ENCODE data around the gene CORO1A.
"Not testable (repeated sequence)": the region's sequence is repeated elsewhere in the genome, so short reads cannot be mapped to it uniquely, and the experiment has no call there.

CORO1A gene

DNA sequence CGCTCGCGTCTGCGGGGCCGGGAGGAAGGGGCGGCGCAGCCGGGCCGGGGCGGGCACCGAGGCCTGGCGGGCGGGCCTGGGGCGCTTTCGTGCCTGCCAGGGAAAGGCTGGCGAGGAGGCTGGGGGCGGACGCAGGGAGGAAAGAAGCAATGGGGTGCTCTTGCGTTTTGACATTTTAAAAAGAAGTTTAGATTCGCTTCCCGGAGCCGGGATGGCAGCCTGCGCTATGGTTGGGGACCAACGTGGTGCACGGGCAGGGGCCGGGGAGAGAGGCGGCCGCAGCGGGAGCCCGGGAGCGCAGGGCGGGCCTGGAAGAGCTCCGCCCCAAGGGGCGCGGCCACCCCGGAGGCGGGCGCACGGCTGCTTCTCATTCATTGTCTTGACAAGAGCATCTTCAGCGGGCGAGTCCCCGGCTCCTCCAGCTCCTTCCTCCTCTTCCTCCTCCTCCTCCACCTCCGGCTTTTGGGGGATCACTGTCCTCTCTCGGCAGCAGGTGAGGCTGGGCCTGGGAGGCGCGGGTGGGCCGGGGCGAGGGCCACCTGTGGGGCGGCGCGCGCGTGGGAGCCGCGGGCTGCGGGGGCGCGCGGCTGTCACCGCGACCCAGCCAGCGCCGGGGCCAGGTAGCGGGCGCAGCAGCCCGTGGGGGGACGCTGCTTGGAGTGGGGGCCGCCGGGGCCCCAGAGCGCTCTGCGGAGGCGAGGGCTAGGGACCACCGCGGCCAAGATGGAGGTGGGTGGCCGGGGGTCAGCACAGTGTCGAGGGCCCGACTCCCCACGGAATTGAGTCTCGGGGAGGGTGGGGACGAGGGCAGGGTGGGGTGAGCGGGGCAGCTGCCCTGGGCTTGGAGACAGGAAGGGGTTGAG lies at the start of gene CORO1A:
CORO1A (plus strand) TSS at position 370 of the 863 bp plus-strand sequence. CDS start 1,608 bp downstream, outside the sequence.
- peak; percentile 19 for DNase-seq (ENCODE audit: low read depth)

DNA sequence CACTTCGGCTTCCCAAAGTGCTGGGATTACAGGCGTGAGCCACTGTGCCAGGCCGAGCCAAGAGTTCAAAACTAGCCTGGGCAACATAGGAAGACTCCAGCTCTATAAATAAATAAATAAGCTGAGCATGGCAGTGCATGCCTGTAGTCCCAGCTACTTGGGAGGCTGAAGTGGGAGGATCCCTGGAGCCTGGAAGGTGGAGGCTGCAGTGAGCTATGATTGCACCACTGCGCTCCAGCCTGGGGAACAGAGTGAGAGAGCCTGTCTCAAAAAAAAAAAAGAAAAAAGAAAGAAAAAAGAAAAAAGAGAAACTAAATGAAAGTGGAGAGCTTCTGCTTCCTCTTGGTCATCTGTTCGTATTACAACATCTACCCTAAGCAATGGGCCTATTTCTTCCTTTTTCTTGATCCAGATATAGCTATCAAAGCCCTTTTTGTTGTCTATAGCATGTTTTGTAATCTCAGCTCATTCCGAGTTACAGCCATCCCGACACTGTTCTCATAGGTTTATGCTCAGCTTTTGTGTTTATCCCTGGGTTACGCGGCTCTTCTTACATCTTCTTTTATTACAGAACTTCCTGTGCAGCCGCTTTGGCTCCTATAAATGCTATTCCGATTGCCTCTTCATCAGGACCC lies 46.3 kb upstream of the CORO1A start:
- no peak for DNase-seq (ENCODE audit: low read depth)

DNA sequence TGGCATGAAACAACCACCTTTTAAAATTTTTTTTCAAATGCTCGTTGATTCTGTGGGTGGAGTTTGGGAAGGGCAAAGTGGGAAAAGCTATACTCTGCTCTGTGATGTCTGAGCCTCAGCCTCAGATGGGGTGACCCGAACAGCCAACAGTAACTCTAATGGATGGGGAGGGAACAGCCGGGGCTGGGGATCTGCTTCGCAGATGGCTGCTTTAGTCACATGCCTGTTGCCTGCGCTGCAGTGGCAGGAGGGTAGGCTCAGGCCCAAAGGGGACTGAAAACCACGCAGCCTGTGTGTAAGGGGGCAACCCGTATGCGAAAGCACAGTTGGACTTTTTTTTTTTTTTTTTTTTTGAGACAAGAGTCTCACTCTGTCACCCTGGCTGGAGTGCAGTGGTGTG lies 45.5 kb upstream of the CORO1A start:
- DNase-seq (ENCODE audit: low read depth): no peak

DNA sequence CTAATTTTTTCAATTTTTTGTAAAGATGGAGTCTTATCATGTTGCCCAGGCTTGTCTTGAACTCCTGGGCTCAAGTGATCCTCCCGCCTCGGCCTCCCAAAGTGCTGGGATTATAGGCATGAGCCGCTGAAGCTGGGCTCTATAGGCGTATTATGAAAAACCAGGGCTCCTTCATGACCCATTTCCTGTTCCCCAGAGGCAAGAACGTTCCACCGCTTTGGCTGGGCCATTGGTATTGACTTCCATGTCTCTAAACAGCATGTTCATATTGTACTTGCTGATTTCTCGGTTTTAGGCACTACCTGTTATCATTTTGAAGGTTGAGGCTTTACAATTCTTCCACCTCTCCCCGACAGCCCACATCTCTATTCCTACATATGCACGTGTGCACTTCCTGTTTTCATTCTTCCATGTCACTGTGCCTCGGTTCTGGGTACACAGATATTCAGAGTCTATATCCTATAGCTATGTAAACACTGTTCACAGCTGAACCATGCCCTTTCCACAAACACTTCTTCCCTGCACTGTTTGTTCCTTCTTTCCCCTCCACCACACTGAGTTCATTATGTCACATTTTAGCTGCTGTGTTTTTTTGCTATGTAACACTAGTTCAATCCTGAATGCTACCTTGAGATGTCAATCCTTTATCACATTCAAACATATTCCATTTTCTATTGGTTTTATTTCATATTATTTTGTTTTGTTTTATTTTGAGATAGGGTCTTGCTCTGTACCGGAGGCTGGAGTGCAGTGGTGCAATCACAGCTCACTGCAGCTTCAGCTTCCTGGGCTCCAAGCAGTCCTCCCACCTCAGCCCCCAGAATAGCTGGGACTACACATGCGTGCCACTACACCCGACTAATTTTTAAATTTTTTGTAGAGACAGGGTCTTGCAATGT lies 43.6 kb upstream of the CORO1A start:
- no peak for DNase-seq (ENCODE audit: low read depth)

DNA sequence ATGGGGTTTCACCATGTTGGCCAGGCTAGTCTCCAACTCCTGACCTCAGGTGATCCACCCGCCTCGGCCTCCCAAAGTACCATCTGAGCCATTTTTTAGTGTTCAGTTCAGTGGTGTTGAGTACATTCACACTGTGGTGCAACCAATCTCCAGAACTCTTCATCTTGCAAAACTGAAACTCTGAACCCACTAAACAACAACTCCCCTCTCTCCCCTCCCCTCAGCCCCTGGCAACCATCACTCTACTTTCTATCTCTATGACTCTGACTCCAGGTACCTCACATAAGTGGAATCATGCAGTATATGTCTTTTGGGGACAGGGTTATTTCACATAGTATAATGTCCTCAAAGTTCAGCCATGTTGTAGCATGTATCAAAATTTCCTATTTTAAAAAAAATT lies 41.7 kb upstream of the CORO1A start:
- DNase-seq (ENCODE audit: low read depth): no peak

DNA sequence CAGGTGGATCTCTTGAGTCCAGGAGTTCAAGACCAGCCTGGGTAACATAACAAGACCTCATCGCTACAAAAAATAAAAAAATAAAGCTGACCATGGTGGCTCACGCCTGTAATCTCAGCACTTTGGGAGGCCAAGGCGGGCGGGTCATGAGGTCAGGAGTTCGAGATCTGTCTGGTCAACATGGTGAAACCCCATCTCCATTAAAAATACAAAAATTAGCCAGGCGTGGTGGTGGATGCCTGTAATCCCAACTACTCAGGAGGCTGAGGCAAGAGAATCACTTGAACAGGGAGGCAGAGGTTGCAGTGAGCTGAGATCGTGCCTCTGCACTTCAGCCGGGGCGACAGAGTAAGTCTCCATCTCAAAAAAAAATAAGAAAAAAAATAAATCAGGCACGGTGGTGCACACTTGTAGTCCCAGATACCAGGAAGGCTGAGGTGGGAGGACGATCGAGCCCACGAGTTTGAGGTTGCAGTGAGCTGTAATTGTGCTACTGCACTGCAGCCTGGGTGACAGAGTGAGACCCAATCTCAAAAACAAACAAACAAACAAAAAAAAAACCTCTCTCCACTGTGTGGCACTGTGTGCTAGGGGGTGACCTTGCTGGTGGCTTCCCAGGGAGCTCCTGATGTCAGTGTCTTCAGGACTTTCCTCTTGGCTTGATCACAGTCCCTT lies 40.6 kb upstream of the CORO1A start:
- DNase-seq (ENCODE audit: low read depth): no peak

DNA sequence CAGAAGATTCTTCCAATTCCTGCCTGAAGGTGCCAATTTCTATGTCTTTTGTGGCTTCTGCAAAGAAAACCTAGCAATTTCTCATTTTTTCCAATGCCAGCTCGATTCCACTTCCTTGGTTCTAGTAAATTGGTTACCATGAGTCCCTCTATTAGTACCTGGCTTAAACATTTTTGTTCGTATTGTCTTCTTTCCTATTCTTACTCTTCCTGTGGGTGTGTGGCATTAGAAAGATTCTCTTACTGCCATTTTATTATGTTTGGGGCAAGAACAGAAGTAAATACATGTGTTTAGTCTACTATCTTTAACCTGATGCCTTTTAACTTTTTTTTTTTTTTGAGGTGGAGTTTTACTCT lies 40.1 kb upstream of the CORO1A start:
- DNase-seq (ENCODE audit: low read depth): no peak

DNA sequence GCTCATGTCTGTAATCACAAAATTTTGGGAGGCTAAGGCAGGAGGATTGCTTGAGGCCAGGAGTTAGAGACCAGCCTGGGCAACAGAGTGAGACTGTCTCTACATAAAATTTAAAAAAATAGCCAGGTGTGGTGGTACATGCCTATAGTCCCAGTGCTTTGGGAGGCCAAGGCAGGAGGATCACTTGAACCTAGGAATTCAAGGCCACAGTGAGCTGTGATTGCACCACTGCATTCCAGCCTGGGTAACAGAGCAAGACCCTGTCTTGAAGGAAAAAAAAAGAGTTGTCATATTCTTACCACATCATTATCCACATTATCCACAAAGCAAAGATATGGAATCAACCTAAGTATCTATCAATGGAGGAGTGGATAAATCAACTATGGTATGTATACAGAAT lies 39.4 kb upstream of the CORO1A start:
- no peak for DNase-seq (ENCODE audit: low read depth)

DNA sequence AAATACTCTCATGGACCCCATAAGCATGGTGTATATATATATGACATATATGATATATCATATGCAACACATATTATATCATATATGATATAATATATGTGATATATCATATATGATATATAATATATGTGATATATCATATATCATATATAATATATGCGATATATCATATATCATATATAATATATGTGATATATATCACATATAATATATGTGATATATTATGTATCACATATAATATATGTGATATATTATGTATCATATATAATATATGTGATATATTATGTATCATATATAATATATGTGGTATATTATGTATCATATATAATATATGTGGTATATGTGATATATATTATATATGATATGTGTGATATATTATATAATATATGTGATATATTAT lies 38.5 kb upstream of the CORO1A start:
- no peak for DNase-seq (ENCODE audit: low read depth)

DNA sequence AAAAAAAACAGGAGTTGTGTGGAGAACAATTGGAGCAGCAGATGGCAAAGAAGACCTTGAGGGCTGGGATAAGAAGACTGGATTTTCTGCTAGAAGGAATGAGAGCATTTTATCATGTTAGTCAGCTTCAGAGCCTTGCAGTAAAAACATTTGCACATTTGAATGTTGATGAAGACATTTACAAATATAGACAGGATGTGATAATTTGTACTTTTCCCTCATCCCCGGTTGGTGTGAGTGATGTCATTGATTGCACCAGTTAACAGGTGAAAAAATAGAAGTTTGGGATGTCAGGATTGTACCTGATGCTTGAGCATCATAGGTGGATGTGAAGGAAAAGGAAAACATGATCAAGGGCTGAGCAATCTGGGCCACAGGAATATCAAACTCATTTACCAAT lies 37.7 kb upstream of the CORO1A start:
- no peak for DNase-seq (ENCODE audit: low read depth)

DNA sequence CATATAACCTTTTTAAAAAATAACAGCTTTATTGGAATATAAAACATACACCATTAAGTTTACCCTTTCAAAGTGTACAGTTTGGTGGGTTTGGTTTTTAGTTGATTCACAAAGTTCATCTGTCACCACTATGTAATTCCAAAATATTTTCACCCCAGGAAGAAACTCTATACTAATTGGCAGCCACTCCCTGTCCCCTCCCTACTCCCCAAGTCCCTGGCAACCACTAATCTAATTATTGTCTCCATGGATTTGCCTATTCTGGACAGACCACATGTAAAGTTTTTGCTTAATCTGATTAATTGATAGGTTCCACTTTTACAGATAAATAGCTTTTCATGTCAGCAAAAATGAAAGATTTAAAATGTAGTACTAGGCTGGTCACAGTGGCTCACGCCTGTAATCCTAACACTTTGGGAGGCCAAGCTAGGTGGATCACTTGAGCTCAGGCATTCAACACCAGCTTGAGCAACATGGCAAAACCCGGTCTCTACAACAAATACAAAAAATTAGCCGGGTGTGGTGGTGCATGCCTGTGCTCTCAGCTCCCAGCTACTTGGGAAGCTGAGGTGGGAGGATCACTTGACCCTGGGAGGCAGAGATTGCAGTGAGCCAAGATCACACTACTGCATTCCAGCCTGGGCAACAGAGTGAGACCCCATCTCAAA lies 35.4 kb upstream of the CORO1A start:
- DNase-seq (ENCODE audit: low read depth): no peak

DNA sequence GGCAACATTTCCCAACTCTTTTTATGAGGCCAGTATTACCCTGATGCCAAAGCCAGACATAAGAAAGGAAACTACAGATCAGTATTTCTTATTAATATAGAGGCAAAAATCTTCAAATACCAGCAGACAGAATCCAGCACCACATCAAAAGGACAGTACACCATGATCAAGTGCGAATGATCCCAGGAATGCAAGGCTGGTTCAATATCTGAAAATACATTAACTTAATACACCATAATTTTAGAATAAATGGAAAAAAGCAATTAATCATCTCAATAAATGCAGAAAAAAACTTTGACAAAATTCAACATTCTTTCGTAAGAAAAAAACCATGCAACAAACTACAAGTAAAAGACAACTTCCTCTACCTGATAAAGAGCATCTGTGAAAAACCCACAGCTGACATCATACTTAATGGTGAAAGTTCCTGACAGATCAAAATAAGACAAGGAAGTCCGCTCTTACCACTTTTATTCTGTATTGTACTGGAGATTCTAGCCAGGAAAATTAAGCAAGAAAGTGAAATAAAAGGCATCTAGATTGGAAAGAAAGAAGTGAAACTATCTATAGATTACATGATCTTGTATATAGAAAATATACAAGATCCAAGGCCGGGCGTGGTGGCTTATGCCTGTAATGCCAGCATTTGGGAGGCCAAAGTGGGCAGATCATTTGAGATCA lies 34.0 kb upstream of the CORO1A start:
- no peak for DNase-seq (ENCODE audit: low read depth)

DNA sequence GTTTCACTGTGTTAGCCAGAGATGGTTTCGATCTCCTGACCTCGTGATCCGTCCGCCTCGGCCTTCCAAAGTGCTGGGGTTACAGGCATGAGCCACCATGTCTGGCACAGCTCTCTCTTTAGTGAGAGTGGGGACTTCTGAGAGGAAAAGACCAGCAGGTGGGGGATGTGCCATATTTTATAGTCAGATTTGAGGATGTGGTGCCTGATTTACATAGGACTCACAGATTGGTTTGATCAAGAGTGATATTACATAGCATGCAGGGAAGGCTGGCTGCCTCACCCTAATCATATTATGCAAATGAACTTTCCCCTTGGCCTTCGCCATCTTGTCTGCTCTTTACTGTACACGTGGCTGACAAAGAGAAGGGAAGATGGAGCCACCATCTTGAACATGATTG lies 32.3 kb upstream of the CORO1A start:
- no peak for DNase-seq (ENCODE audit: low read depth)

DNA sequence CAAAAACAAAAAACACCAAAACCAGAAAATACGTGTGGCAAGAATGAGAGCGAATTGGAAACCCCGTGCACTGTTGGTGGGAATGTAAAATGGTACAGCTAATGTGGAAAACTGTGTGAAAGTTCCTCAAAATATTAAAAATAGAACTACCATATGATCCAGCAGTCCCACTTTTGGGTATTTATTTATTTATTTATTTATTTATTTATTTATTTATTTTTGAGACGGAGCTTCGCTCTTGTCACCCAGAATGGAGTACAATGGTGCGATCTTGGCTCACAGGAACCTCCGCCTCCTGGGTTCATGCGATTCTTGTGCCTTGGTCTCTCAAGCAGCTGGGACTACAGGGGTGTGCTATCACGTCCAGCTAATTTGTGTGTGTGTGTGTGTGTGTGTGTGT lies 30.9 kb upstream of the CORO1A start:
- no peak for DNase-seq (ENCODE audit: low read depth)

DNA sequence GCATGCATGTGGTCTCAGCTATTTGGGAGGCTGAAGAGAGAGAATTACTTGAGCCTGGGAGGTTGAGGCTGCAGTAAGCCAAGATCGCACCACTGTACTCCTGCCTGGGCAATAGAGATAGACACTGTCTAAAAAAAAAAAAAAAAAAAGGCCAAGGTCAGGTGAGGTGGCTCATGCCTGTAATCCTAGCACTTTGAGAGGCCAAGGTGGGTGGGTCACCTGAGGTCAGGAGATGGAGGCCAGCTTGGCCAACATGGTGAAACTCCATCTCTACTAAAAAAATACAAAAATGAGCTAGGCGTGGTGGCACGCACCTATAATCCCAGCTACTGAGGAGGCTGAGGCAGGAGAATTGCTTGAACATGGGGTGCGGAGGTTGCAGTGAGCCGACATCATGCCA lies 28.2 kb upstream of the CORO1A start:
- no peak for DNase-seq (ENCODE audit: low read depth)

DNA sequence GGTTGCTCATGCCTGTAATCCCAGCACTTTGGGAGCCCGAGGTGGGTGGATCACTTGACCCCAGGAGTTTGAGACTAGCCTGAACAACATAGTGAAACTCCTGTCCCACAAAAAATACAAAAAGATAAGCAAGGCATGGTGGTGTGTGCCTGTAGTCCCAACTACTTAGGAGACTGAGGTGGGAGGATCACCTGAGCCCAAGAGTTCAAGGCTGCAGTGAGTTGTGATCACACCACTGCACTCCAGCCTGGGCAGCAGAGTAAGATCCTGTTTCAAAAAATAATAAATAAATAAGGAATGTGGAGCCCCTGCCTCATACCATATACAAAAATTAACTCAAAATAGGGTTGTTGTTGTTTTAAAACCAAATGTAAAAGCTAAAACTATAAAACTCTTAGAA lies 26.2 kb upstream of the CORO1A start:
- DNase-seq (ENCODE audit: low read depth): no peak

DNA sequence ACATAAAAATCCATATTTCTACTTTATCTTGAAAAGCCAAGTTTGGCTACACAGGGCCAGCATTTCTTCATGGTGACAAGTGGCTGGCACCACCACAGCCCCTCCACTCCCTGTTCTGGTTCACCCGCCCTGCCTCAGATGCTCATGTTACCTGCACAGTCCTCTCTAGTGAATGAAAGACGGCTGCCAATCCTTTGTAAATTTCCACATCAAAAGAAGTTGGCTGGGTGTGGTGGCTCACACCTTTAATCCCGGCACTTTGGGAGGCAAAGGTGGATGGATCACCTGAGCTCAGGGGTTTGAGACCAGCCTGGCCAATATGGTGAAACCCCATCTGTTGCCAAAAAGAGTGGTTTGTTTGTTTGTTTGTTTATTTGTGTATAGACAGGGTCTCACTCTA lies 19.9 kb upstream of the CORO1A start:
- DNase-seq (ENCODE audit: low read depth): no peak

DNA sequence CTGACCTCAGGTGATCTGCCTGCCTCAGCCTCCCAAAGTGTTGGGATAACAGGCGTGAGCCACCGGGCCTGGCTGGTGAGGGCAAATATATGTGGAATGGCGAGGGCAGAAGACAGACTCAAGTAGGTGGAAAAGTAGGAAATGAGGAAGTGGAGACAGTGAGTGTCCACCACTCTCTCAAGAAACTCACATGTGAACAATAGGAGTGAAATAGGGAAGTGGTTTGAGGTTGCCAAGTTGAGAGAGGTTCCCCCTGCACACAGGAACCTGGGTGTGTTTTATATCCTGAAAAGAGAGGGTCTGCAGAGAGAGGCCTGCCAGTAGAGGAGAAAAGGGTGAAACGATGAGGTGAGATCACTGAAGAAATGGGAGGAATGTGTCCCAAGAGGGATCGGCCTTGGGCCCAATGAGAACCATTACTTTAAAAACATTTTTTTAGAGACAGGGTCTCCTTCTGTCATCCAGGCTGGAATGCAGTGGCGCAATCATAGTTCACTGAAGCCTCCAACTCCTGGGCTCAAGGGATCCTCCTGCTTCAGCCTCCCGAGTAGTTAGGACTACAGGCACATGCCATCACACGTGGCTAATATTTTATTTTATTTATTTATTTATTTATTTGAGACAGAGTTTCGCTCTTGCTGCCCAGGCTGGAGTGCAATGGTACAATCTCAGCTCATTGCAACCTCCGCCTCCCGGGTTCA lies 17.1 kb upstream of the CORO1A start:
- DNase-seq (ENCODE audit: low read depth): no peak

DNA sequence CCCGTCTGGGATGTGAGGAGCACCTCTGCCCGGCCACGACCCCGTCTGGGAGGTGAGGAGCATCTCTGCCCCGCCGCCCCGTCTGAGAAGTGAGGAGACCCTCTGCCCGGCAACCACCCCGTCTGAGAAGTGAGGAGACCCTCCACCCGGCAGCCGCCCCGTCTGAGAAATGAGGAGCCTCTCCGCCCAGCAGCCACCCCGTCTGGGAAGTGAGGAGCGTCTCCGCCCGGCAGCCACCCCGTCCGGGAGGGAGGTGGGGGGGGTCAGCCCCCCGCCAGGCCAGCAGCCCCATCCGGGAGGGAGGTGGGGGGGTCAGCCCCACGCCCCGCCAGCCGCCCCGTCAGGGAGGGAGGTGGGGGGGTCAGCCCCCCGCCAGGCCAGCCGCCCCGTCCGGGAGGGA lies 14.7 kb upstream of the CORO1A start:
- not testable (repeated sequence) for DNase-seq (ENCODE audit: low read depth)

DNA sequence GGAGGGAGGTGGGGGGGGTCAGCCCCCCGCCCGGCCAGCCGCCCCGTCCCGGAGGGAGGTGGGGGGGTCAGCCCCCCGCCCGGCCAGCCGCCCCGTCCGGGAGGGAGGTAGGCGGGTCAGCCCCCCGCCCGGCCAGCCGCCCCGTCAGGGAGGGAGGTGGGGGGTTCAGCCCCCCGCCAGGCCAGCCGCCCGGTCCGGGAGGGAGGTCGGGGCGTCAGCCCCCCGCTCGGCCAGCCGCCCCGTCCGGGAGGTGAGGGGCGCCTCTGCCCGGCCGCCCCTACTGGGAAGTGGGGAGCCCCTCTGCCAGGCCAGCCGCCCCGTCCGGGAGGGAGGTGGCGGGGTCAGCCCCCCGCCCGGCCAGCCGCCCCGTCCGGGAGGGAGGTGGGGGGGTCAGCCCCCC lies 14.0 kb upstream of the CORO1A start:
- not testable (repeated sequence) for DNase-seq (ENCODE audit: low read depth)
